Hepatocyte (in vitro differentiated cells): ENCODE data around the gene BIN2.

Source experiments
- EZH2 ChIP-seq: fragments of 200-600 bp; sonication (generic); IDR thresholded peaks from 2 replicates; pipeline ENCODE4 v1.6.1; 2016; ENCODE audit warnings: antibody characterized with exemption, mild to moderate bottlenecking, borderline replicate concordance
- EZH2phosphoT487 ChIP-seq: fragments of 200-600 bp; sonication (generic); IDR thresholded peaks from one replicate; pipeline ENCODE4 v1.6.1; 2018; ENCODE audit warnings: antibody characterized with exemption, mild to moderate bottlenecking, low read depth, moderate library complexity; ENCODE audit not compliant: unreplicated experiment, severe bottlenecking
- TF ChIP-seq, protein P1 (sequence below): fragments of 200-600 bp; sonication (generic); IDR thresholded peaks from 2 replicates; pipeline ENCODE4 v1.5.1; 2016; ENCODE audit warnings: antibody characterized with exemption, mild to moderate bottlenecking; ENCODE audit not compliant: poor library complexity

DNA sequence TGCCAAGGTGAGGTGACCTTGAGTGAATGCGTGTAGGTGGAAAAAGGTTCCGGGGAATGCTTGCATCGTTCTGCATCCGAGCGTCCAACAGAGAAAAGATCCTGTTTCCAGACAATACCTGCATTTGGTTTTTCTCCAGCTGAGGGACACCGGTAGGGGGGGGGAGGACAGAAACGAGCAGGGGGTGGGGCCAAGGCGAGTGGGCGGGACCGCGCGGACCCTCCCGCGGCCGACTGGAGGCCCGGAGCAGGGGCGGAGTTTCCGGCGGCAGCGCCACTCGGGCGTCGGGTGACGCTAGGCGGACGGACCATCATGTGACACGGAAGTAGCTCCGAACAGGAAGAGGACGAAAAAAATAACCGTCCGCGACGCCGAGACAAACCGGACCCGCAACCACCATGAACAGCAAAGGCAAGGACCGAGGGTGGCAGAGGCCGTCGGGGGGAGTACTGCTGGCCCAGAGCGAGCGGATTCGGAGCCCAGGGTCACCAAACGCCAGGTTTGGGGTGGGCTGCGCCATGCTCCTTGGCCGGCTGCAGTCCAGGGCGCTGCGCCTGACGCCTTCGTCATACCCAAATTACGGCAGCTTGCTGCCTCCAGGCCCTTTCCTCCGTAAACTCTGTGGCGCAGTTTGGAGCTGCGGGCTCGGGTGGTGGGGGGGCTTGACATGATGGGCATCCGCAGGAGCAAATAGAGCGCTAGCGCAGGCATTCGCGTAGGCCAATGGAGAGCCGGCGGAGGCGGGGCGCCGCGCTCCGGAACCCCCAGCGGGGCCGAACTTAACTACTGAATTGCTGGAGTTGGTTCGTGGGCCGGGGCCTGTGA is 85.3 kb downstream of the BIN2 start, which contains the start of gene DAZAP2:
- TF ChIP-seq, protein P1, sequence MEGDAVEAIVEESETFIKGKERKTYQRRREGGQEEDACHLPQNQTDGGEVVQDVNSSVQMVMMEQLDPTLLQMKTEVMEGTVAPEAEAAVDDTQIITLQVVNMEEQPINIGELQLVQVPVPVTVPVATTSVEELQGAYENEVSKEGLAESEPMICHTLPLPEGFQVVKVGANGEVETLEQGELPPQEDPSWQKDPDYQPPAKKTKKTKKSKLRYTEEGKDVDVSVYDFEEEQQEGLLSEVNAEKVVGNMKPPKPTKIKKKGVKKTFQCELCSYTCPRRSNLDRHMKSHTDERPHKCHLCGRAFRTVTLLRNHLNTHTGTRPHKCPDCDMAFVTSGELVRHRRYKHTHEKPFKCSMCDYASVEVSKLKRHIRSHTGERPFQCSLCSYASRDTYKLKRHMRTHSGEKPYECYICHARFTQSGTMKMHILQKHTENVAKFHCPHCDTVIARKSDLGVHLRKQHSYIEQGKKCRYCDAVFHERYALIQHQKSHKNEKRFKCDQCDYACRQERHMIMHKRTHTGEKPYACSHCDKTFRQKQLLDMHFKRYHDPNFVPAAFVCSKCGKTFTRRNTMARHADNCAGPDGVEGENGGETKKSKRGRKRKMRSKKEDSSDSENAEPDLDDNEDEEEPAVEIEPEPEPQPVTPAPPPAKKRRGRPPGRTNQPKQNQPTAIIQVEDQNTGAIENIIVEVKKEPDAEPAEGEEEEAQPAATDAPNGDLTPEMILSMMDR = no peak
- TF ChIP-seq EZH2 (no peak), EZH2phosphoT487 (no peak)
